IMR-90 (cell line): ENCODE results near the gene CUL9. TPM values are rescaled to one million over a fixed set of nuclear protein-coding genes. Genes with fewer than 3 reads are reported as not detected.

Experiments
- ATAC-seq: fragments of 200-7000 bp; cut with Tn5 transposase; 2 replicates; pipeline ENCODE4 v1.9.1; 2020; ENCODE audit warnings: low read depth, mild to moderate bottlenecking, moderate library complexity
- BruUV-seq: library from RNA; stranded (reverse); fragments of 400-500 nt; replicated peaks from 2 replicates; lab custom pipeline; 2021; lab: Mats Ljungman, UMichigan
- CTCF ChIA-PET: fragments of 300-600 bp; formaldehyde crosslinking; extraction: SDS; loops from one replicate; lab custom pipeline; 2021; ENCODE audit warnings: antibody characterized with exemption; lab: Yijun Ruan, JAX
- POLR2A ChIA-PET: fragments of 300-600 bp; sonication (Branson Sonifier 250); formaldehyde crosslinking; loops from one replicate; lab custom pipeline; 2022; ENCODE audit warnings: antibody characterized with exemption; ENCODE audit not compliant: unreplicated experiment; lab: Charles Lee
- DNase-seq: peaks from one replicate; pipeline ENCODE4 v3.0.0; 2013
- H2AFZ ChIP-seq: replicated peaks from 2 replicates; pipeline ENCODE3; 2013; ENCODE audit warnings: low read length, mild to moderate bottlenecking; ENCODE audit not compliant: poor library complexity
- H2AK5ac ChIP-seq: 2 replicates; pipeline ENCODE4 v1.6.1; 2013; ENCODE audit warnings: low read depth, low read length, inconsistent platforms
- H2AK9ac ChIP-seq: replicated peaks from 2 replicates; pipeline ENCODE3; 2013; ENCODE audit warnings: mild to moderate bottlenecking, low read depth, low read length, moderate library complexity; ENCODE audit not compliant: poor library complexity
- H2BK120ac ChIP-seq: 2 replicates; pipeline ENCODE4 v1.6.1; 2013; ENCODE audit warnings: low read depth, low read length, inconsistent platforms
- H2BK15ac ChIP-seq: 3 replicates; pipeline ENCODE4 v1.6.1; 2013; ENCODE audit warnings: low read depth, low read length, inconsistent platforms
- H2BK20ac ChIP-seq: 2 replicates; pipeline ENCODE4 v1.6.1; 2013; ENCODE audit warnings: low read depth, mild to moderate bottlenecking, inconsistent platforms, low read length, moderate library complexity
- H2BK5ac ChIP-seq: 2 replicates; pipeline ENCODE4 v1.6.1; 2013; ENCODE audit warnings: mild to moderate bottlenecking, low read depth, low read length, inconsistent platforms; ENCODE audit not compliant: poor library complexity, severe bottlenecking
- H3K14ac ChIP-seq: replicated peaks from 2 replicates; pipeline ENCODE4 v1.6.1; 2013; ENCODE audit warnings: low read depth, low read length, inconsistent platforms
- H3K18ac ChIP-seq: 2 replicates; pipeline ENCODE4 v1.6.1; 2013; ENCODE audit warnings: low read depth, low read length, control low read depth
- H3K23ac ChIP-seq: 2 replicates; pipeline ENCODE4 v1.6.1; 2013; ENCODE audit warnings: low read depth, low read length, inconsistent platforms
- H3K27ac ChIP-seq: 2 replicates; pipeline ENCODE4 v1.5.1; 2013; ENCODE audit warnings: mild to moderate bottlenecking, control low read depth, low read length; ENCODE audit not compliant: insufficient read depth
- H3K27me3 ChIP-seq: 2 replicates; pipeline ENCODE4 v1.6.1; 2013; ENCODE audit warnings: low read length; ENCODE audit not compliant: control insufficient read depth, insufficient read depth
- H3K36me3 ChIP-seq: 2 replicates; pipeline ENCODE4 v1.6.1; 2013; ENCODE audit warnings: low read length, mixed read lengths; ENCODE audit not compliant: control insufficient read depth, insufficient read depth
- H3K4ac ChIP-seq: 2 replicates; pipeline ENCODE4 v1.6.1; 2013; ENCODE audit warnings: low read depth, low read length, inconsistent platforms
- H3K4me1 ChIP-seq: 2 replicates; pipeline ENCODE4 v1.6.1; 2013; ENCODE audit warnings: low read length, mixed read lengths; ENCODE audit not compliant: control insufficient read depth, insufficient read depth
- H3K4me2 ChIP-seq: 2 replicates; pipeline ENCODE4 v1.6.1; 2013; ENCODE audit warnings: low read depth, mild to moderate bottlenecking, control low read depth, low read length, moderate library complexity
- H3K4me3 ChIP-seq: 2 replicates; pipeline ENCODE4 v1.5.1; 2013; ENCODE audit warnings: low read depth, mild to moderate bottlenecking, control low read depth, low read length, moderate library complexity; ENCODE audit not compliant: insufficient read depth
- H3K56ac ChIP-seq: 2 replicates; pipeline ENCODE4 v1.6.1; 2013; ENCODE audit warnings: low read length, inconsistent platforms; ENCODE audit not compliant: insufficient read depth; ENCODE audit errors: extremely low read depth
- H3K79me1 ChIP-seq, 2 experiments: 2 replicates each; pipeline ENCODE4 v1.6.1; 2013; ENCODE audit warnings: low read length in 2 of 2, inconsistent platforms in 1 of 2, low read depth in 1 of 2
- H3K9ac ChIP-seq: 2 replicates; pipeline ENCODE4 v1.6.1; 2013; ENCODE audit warnings: low read depth, low read length, control low read depth
- H3K9me1 ChIP-seq: 2 replicates; pipeline ENCODE4 v1.6.1; 2013; ENCODE audit warnings: low read length, inconsistent platforms; ENCODE audit not compliant: insufficient read depth
- H3K9me3 ChIP-seq: 2 replicates; pipeline ENCODE4 v1.6.1; 2013; ENCODE audit warnings: low read length; ENCODE audit not compliant: control insufficient read depth, insufficient read depth
- H4K20me1 ChIP-seq: 2 replicates; pipeline ENCODE4 v1.6.1; 2013; ENCODE audit warnings: low read length, inconsistent platforms; ENCODE audit not compliant: insufficient read depth
- H4K5ac ChIP-seq: 2 replicates; pipeline ENCODE4 v1.6.1; 2013; ENCODE audit warnings: mild to moderate bottlenecking, low read depth, low read length, control low read depth
- H4K8ac ChIP-seq, 2 experiments: 2 replicates each; pipeline ENCODE4 v1.6.1; 2013; ENCODE audit warnings: low read depth in 2 of 2, low read length in 2 of 2, control low read depth in 1 of 2, inconsistent platforms in 1 of 2
- H4K91ac ChIP-seq: 2 replicates; pipeline ENCODE4 v1.6.1; 2013; ENCODE audit warnings: low read depth, low read length, inconsistent platforms; ENCODE audit not compliant: insufficient read depth
- BHLHE40 ChIP-seq: fragments of 150-350 bp; IDR thresholded peaks from 2 replicates; pipeline ENCODE4 v1.6.1; 2016; ENCODE audit warnings: mild to moderate bottlenecking, low read depth, low read length
- CEBPB ChIP-seq: IDR thresholded peaks from 2 replicates; pipeline ENCODE4 v1.6.1; 2012; ENCODE audit warnings: low read depth, low read length, improper control_type of control experiment
- CHD1 ChIP-seq: IDR thresholded peaks from 2 replicates; pipeline ENCODE4 v1.6.1; 2012; ENCODE audit warnings: low read depth, low read length, improper control_type of control experiment
- CTCF ChIP-seq: conservative IDR thresholded peaks from 2 replicates; pipeline ENCODE4 v1.5.1; 2012; ENCODE audit warnings: mild to moderate bottlenecking, low read depth, low read length, improper control_type of control experiment
- ELK1 ChIP-seq: fragments of 150-350 bp; IDR thresholded peaks from 2 replicates; pipeline ENCODE4 v1.6.1; 2016; ENCODE audit warnings: low read depth, mild to moderate bottlenecking, low read length, moderate library complexity, borderline replicate concordance
- MAFK ChIP-seq: IDR thresholded peaks from 2 replicates; pipeline ENCODE4 v1.6.1; 2012; ENCODE audit warnings: low read depth, low read length, improper control_type of control experiment
- MXI1 ChIP-seq: IDR thresholded peaks from 2 replicates; pipeline ENCODE4 v1.6.1; 2012; ENCODE audit warnings: low read depth, mild to moderate bottlenecking, low read length, moderate library complexity, borderline replicate concordance
- NFE2L2 ChIP-seq: fragments of 150-350 bp; IDR thresholded peaks from 2 replicates; pipeline ENCODE4 v1.6.1; 2016; ENCODE audit warnings: low read depth, mild to moderate bottlenecking, low read length
- POLR2A ChIP-seq: IDR thresholded peaks from 2 replicates; pipeline ENCODE4 v1.6.1; 2012; ENCODE audit warnings: mild to moderate bottlenecking, low read depth, low read length
- RAD21 ChIP-seq: IDR thresholded peaks from 2 replicates; pipeline ENCODE4 v1.6.1; 2012; ENCODE audit warnings: low read length, improper control_type of control experiment
- RCOR1 ChIP-seq: IDR thresholded peaks from 2 replicates; pipeline ENCODE4 v1.6.1; 2012; ENCODE audit warnings: mild to moderate bottlenecking, low read length, improper control_type of control experiment; ENCODE audit not compliant: insufficient replicate concordance
- RFX5 ChIP-seq: IDR thresholded peaks from 2 replicates; pipeline ENCODE4 v1.8.0; 2012; ENCODE audit warnings: low read depth, mild to moderate bottlenecking, low read length, moderate library complexity
- SMC3 ChIP-seq: fragments of 150-350 bp; IDR thresholded peaks from 2 replicates; pipeline ENCODE4 v1.6.1; 2016; ENCODE audit warnings: low read depth, mild to moderate bottlenecking, antibody characterized with exemption, low read length, moderate library complexity
- USF2 ChIP-seq: fragments of 150-350 bp; IDR thresholded peaks from 2 replicates; pipeline ENCODE4 v1.6.1; 2017; ENCODE audit warnings: mild to moderate bottlenecking, antibody characterized with exemption, low read length, low read depth
- WGBS, 2 experiments: methylation state at CpG; one replicate each; pipeline versions ENCODE4 v1.1.5 to v1.1.7; 2013; ENCODE audit warnings: missing lambda C conversion rate in 2 of 2; ENCODE audit not compliant: insufficient read length in 1 of 2; ENCODE audit errors: extremely low coverage in 2 of 2; 5-methylcytosine and 5-hydroxymethylcytosine counted together
- dilution Hi-C: fragments of 300-500 bp; cut with HindIII; formaldehyde crosslinking; loops from one replicate; pipeline ENCODE4 v1.14.3; 2018; ENCODE audit warnings: low sequenced_read_pairs; ENCODE audit not compliant: unreplicated experiment
- in situ Hi-C: fragments of 300-500 bp; cut with MboI; formaldehyde crosslinking; loops from 3 replicates; pipeline ENCODE4 v1.14.3; 2019; ENCODE audit warnings: low sequenced_read_pairs, inconsistent platforms, mixed read lengths
- intact Hi-C: fragments of 100-400 bp; cut with micrococcal nuclease; formaldehyde crosslinking; loops from 2 replicates; pipeline ENCODE4 v1.10.0; 2022
- polyA plus RNA-seq, 3 experiments: library from polyadenylated mRNA; depleted of rRNA; stranded (reverse); fragments of >200 nt; gene quantifications; 2 replicates each; pipeline ENCODE4 v1.2.3, GENCODE V29; 2012; ENCODE audit warnings: low replicate concordance in 1 of 3
- total RNA-seq: library from RNA; depleted of rRNA; stranded (reverse); fragments of >200 nt; gene quantifications from 2 replicates; pipeline ENCODE4 v1.2.3, GENCODE V29; 2012

CUL9 gene
- total and polyA plus RNA-seq, 2 of the 4 experiments (the other 2 are of a cell fraction): 7.7 to 19.5 TPM

- WGBS, 2 experiments: 92% methylated on average over 10 of the region's 20 CpGs; no CpG with 5 or more reads in 1 of the 2 experiments
- no peak overlapping the region for H3K18ac ChIP-seq
- in situ Hi-C loops: no loop called here
- H2BK120ac ChIP-seq: no peak overlapping the region
- dilution Hi-C loops: no loop called here
- H3K9ac ChIP-seq: no peak overlapping the region
- ChIA-PET POLR2A (no interaction called here), CTCF (no interaction called here)
- no peak overlapping the region for H2AK9ac ChIP-seq
- no peak overlapping the region for H4K8ac ChIP-seq
- H2AK5ac ChIP-seq: no peak overlapping the region
- no peak overlapping the region for H2BK15ac ChIP-seq
- peaks cover 46% of the 10 kb centered on the region for H3K36me3 ChIP-seq
- no peak overlapping the region for H2BK5ac ChIP-seq
- no peak overlapping the region for H3K14ac ChIP-seq
- intact Hi-C loops: no loop called here
- no peaks in the 10 kb centered on the region; the same call in 1 of the 2 replicates for H3K9me1 ChIP-seq
- H2BK20ac ChIP-seq: no peak overlapping the region
- no peak overlapping the region for H4K91ac ChIP-seq
- H3K9me3 ChIP-seq: no peaks in the 10 kb centered on the region
- ATAC-seq (peak; percentile 19; the same call in 1 of the 2 replicates), DNase-seq (no peak)
- H3K79me1 ChIP-seq: no peaks in the 10 kb centered on the region
- H3K27ac ChIP-seq: no peak overlapping the region
- no peak overlapping the region for H3K4me3 ChIP-seq
- no peaks in the 10 kb centered on the region for H4K20me1 ChIP-seq
- H2AFZ ChIP-seq: peak overlapping the region; percentile 54
- no peak overlapping the region for H3K56ac ChIP-seq
- H3K4me1 ChIP-seq: peaks cover 2% of the 10 kb centered on the region; the same call in 1 of the 2 replicates
- H3K4ac ChIP-seq: no peak overlapping the region
- no peaks in the 10 kb centered on the region for H3K27me3 ChIP-seq
- BruUV-seq: no TSS peak
- no peak overlapping the region for H3K4me2 ChIP-seq
- H4K5ac ChIP-seq: no peak overlapping the region
- H3K23ac ChIP-seq: no peak overlapping the region
- TF ChIP-seq CTCF (no peak), ELK1 (no peak), RCOR1 (no peak), MXI1 (no peak), RAD21 (no peak), RFX5 (no peak), POLR2A (no peak), USF2 (no peak), CEBPB (no peak), NFE2L2 (no peak), SMC3 (no peak), MAFK (no peak), BHLHE40 (no peak), CHD1 (no peak)
These were observed 39.3 kb downstream of the CUL9 start for GRCh38 chr6:43221046-43221972.
